Measurements from ENCODE around the gene GPR173. TPM values are rescaled to one million over a fixed set of nuclear protein-coding genes. Genes with fewer than 3 reads are reported as not detected.

GPR173 gene
- total and polyA plus RNA-seq, 2 of the 8 experiments (the other 6 are each of a cell fraction or from before 2014, with no cell fraction given): 7.0 to 11.3 TPM

DNA sequence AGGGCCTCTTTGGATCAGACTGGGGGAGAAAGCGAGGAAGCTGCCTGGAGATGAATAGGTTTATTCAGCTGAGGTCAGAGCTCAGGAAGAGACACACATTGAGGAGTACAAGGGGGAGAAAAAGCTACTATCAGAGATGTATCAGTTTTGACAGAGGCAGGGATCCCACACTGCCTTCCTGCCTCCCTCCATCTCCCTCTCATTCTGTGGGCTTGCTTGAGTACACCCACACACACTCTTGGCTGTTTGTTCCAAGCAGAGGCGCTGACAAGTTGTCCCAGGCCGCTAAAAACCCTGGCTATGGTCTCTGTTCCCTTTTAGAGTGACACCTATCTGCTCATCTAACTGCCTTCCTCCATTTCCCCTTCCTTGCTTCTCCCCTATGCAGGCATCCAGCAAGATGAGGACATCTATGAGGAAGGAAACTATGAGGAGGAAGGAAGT lies 38.8 kb downstream of the GPR173 start (continued):
- TF ChIP-seq CHD1 (IDR thresholded peaks at IDR 0.05; ENCODE audit: low read depth, low read length) (no peak), ASH2L (IDR thresholded peaks at IDR 0.05; ENCODE audit: low read length) (no peak), POLR2A (IDR thresholded peaks at IDR 0.05; ENCODE audit: control extremely low read depth in 1 of 2, low read depth in 2 of 2, low read length in 2 of 2) (no peak), TCF12 (IDR thresholded peaks at IDR 0.05; ENCODE audit: low read depth, low read length) (no peak)
